Thyroid gland (tissue), 4 donors: ENCODE data around the gene SLMAP.

Source experiments
- CTCF ChIP-seq, 6 experiments: fragments of 200-600 bp in 3 of 6; fragments of 450-650 bp in 3 of 6; sonication (generic) in 3 of 6; IDR thresholded peaks; one replicate each; pipeline ENCODE4 v1.5.1; 2016 to 2019; ENCODE audit warnings: antibody characterized with exemption in 6 of 6, mild to moderate bottlenecking in 2 of 6, inconsistent platforms in 1 of 6, moderate library complexity in 1 of 6
- POLR2A ChIP-seq, 2 donors: fragments of 450-650 bp; IDR thresholded peaks; one replicate each; pipeline ENCODE4 v1.6.1; 2017; ENCODE audit warnings: antibody characterized with exemption in 2 of 2, mild to moderate bottlenecking in 2 of 2, moderate library complexity in 1 of 2

GRCh38 chr3:57709559-57709958 lies 46.5 kb upstream of the SLMAP start:
- TF ChIP-seq CTCF (IDR thresholded peaks at IDR 0.05) (no peak), POLR2A (IDR thresholded peaks at IDR 0.05) (no peak)
